Astrocyte of the spinal cord (primary cell): Measurements from ENCODE around the gene LRRC7.

ENCODE experiments used
- DNase-seq: peaks from one replicate; pipeline ENCODE4 v3.0.0; 2011; ENCODE audit warnings: low read depth, low spot score
- H3K4me3 ChIP-seq: 2 replicates; pipeline ENCODE4 v1.5.1; 2011; ENCODE audit warnings: low read depth, mild to moderate bottlenecking, low read length, moderate library complexity
- CTCF ChIP-seq: IDR thresholded peaks from 2 replicates; pipeline ENCODE4 v1.5.1; 2012; ENCODE audit warnings: low read depth, mild to moderate bottlenecking, low read length, inconsistent platforms
- in situ Hi-C: cut with HindIII; loops from 2 replicates; pipeline ENCODE4 v1.10.0; 2017; ENCODE audit warnings: low sequenced_read_pairs

LRRC7 gene

GRCh38 chr1:69693921-69694675 is 126.4 kb downstream of the LRRC7 start:
- in situ Hi-C loops: no loop called here
- no peak overlapping the region for H3K4me3 ChIP-seq
- no peak for DNase-seq
- no peak for TF ChIP-seq CTCF

- DNase-seq: no peak
- in situ Hi-C loops: no loop called here
- no peak overlapping the region for H3K4me3 ChIP-seq
- TF ChIP-seq CTCF: no peak
Measured at GRCh38 chr1:69697340-69697739, 129.6 kb downstream of the LRRC7 start.

- in situ Hi-C loops: no loop called here
Measured at GRCh38 chr1:69700770-69701169, 133.0 kb downstream of the LRRC7 start.

GRCh38 chr1:69702085-69702484 is 134.4 kb downstream of the LRRC7 start:
- no peak overlapping the region for H3K4me3 ChIP-seq
- in situ Hi-C loops: no loop called here
- DNase-seq: no peak
- no peak for TF ChIP-seq CTCF

More at GRCh38 chr1:69700770-69701169, 133.0 kb downstream of the LRRC7 start:
- no peak overlapping the region for H3K4me3 ChIP-seq
- TF ChIP-seq CTCF: peak; percentile 41
- DNase-seq: peak; percentile 8

- no peak for DNase-seq
- in situ Hi-C loops: no loop called here
- TF ChIP-seq CTCF: no peak
- H3K4me3 ChIP-seq: no peak overlapping the region
Measured at GRCh38 chr1:69706473-69706872, 138.8 kb downstream of the LRRC7 start.

GRCh38 chr1:69707103-69707502 is 139.4 kb downstream of the LRRC7 start:
- in situ Hi-C loops: no loop called here
- no peak overlapping the region for H3K4me3 ChIP-seq
- DNase-seq: no peak
- no peak for TF ChIP-seq CTCF
